Measurements from ENCODE around the gene PJA2.
"Not testable (repeated sequence)": the region's sequence is repeated elsewhere in the genome, so short reads cannot be mapped to it uniquely, and the experiment has no call there.

The PJA2 gene, protein sequence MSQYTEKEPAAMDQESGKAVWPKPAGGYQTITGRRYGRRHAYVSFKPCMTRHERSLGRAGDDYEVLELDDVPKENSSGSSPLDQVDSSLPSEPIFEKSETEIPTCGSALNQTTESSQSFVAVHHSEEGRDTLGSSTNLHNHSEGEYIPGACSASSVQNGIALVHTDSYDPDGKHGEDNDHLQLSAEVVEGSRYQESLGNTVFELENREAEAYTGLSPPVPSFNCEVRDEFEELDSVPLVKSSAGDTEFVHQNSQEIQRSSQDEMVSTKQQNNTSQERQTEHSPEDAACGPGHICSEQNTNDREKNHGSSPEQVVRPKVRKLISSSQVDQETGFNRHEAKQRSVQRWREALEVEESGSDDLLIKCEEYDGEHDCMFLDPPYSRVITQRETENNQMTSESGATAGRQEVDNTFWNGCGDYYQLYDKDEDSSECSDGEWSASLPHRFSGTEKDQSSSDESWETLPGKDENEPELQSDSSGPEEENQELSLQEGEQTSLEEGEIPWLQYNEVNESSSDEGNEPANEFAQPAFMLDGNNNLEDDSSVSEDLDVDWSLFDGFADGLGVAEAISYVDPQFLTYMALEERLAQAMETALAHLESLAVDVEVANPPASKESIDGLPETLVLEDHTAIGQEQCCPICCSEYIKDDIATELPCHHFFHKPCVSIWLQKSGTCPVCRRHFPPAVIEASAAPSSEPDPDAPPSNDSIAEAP

DNA sequence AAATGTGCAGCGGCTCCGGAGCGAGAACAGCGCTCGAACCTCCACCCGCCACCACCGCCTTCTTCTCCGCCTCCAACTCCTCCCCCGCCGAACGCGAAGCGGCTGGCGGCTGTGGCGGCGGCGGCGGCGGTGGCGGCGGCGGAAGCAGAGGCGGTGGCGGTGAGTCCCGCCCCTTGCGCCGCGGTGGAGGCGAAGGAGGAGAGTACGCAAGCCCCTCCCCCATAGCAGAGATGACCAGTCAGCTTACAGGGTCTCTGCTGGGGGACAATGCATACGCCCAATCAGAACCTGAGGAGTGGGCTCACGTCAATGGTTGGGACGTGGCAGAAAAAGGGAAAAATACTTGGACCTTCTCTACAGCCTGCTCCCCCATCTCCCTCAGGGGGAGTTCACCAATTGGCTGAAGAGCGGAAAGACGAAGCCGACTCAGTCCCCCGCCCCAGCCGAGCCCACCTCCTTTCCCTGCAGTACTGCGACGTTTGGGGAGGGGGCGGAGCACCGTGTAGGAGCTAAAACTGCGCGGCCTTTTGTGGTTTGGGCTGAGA lies at the start of gene PJA2:
PJA2 (minus strand) TSS at position 131 of the 545 bp plus-strand sequence. CDS start 26,541 bp downstream, outside the sequence.
- DNase-seq: peak; percentile 99

DNA sequence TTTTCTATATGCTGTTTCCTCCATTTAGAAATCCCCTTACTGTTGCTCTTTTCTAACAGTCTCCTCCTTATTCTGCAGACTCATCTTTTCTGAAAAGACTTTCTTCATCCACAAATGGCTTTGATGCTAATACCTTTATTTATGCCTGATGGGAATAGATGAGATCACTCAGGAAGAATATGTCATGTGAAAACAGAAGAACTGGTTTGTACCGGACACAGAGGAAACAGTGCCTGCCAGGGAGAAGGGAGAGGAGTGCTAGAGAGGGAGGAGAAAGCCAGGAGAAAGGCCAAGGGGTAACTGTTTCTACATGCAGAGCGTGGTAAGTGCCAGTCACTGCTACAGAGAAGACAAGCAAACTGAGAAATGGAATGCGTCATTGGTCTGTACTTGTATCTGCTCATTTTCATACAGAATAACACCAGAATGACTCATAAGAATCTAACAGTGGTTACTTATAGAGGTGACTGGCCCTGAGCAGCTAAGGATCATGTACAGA lies 45.9 kb upstream of the PJA2 start:
- DNase-seq: peak; percentile 81

DNA sequence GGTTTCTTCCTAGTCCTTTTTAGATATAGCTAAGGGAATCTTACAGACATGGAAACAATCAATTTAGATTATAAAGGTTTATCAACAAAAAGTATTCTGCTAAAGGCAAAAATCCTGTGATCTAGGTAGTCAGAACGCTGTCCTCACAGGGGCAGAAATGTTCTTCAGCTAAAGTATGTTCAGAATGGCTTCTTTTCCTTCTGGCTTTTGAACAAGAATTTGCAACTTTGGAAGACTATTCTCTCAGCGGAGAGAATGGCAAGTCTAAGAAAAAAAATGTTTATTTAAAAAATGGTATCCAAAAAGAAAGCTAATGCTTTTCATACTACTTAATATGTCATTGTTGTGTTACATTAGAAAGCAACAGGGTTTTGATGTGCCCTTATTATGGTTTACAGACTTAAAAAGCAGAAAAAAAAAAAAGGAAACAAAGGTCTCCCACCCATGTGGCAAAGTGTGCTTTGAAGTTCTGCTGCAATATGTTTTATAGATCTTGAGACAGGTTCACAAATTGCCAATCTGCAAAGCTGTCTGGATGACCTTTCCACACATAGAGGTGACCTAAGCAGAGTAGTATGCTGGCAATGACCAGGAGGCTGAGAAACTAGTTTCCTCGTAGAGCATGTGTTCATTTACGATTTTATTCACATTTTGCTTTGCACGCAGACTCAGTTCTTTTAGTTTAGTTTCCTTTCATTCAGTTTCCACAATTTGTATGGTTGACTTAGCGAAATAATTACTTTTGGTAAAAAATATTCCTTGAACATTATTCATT lies 45.1 kb upstream of the PJA2 start:
- no peak for DNase-seq

DNA sequence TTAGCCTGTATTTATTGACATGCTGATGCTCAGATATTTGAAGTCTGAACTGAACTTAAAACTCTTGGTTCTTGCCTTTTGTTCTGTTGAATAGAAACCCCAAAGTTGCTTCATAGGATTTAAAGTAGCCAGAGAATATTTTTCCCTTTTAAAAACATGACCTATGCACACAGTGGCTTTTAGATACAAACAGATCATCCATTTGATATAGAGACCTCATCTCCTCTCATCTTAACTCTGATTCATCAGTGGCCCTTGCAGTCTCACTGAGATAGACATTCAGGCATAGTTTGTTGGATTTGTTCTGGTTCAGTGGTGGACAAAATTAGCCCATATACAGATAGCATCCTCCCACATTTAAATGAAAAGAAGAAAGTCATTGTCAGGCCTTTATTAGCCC lies 43.5 kb upstream of the PJA2 start:
- no peak for DNase-seq

DNA sequence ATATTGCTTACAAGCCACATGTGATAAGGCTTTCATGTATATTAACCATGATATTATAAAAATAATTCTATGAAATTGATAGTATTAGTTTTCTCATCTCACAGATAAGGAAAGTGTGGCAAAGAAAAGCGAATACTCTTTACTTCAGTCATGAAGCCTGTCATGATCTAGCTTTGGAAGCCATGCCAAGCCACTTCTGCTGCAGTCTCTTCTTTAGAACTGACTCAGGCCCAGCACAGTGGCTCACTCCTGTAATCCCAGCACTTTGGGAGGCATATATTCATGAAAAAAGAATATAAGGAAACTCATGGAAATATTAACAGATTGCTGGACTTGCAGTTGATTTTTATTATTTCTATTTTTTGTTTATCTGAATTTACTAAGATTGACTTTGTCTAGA lies 42.9 kb upstream of the PJA2 start:
- DNase-seq: no peak

DNA sequence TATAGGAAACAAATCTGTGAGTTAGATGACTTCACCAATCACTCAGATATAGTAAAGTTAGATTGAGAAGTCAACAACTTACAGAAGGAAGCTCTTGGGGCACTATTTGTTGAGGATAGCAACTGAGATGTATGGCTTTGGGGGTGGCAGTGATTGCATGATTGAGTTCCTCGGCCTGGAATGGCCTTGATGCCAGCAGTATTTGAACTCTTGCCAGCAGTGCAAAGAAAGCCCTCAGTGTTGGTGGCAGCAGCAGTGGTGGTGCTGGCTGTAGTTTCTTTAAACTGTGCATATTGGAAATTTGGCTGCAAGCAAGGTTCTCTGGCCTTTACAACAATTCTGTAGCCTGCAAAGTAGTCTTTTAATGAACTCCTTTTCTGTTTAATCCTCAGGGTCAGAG lies 41.4 kb upstream of the PJA2 start:
- no peak for DNase-seq

DNA sequence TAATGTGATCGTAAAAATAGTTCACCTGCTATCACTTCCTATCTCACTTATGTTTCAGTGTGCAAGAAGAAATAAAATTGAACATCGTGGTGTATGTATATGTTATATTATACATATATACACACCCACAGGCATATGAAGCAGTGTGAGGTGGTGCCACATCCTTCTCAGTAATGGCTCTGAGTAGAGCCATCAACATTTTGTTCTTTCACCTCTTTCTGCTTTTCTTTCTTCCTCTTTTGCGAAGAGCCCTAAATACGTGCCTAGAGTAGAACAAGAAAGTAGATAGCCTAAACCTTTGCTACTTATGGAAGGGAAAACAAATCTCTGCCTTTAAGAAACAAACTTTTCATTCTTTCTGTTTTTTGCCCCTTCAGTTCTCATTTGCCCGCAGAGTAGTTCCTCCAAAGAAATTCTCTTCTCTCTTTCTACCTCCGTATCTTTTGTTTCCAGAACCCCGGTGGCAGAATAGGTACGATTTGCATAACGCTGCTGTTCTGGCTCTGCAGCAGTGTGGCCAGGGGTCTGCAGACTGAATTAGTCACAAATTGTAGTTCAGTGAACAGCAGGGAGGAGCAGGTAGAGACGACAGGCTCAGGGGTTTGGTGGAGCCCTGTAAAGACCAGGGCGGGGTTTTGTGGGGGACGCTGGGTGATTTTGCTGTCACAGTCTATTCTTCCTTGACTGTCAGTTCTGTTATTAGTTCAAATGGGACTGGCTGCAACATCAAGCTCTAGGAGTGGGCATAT lies 40.5 kb upstream of the PJA2 start:
- DNase-seq: no peak

DNA sequence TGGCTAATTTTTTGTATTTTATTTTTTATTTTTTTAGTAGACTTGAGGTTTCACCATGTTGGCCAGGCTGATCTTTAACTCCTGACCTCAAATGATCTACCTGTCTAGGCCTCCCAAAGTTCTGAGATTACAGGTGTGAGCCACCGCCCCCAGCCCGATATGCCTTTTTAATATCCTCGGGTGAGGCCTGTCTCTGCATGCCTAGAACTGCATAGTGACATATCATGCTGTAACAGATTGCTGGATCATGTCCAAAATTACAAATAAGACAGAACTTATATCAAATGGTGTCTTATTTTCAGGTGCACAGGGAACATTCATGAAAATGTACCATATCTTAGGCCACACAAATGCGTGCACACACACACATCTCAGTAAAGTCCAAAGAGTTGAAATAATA lies 39.1 kb upstream of the PJA2 start:
- DNase-seq: no peak

DNA sequence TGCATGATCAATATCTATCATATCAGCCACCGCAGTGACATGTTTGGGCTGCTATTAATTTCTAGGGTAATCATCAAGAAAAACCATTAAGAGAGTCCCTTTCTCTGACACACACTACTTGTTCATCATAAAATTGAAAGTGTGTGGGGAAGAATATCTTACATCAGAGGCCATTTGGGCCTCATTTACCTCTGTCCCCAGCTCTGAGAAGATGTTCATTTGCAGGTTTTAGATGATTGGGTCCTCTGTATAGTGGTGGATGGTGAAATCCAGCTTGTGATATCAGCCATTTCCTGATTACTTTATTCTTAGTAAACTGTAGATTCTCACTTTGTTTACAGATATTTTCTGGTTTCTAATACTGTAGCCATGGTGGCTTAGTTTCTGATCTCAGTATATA lies 29.8 kb upstream of the PJA2 start:
- DNase-seq: no peak

DNA sequence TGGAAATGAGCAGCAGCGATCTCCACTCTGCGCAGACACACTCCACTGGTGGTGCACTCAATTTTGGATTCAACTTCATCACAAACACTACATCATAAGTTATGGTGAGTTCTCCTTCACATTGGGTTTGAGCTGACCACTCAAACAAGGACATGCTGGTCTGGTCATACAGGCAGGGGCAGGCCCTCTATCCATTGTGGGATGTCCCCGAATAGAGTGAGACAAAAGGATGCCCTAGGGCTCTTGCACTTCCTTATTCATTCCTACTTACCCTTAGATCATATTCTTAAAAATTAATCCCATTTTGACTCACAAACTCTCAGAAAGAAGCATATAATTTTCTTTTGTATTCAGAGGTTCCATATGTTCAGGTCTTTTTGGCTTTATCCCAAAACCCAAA lies 16.3 kb upstream of the PJA2 start:
- no peak for DNase-seq

DNA sequence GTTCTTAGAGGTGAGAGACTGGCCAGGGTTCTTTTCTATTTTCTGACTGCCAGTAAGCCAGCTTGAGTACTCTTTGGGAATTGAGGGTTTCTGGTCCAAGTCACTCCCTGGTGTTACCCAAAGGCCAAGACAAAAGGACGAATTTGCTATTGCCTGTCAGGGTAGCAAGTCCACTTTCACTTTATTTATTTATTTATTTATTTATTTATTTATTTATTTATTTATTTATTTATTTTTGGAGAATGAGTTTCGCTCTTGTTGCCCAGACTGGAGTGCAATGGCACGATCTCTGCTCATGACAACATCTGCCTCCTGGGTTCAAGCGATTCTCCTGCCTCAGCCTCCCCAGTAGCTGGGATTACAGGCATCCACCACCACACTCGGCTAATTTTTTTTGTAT lies 15.7 kb upstream of the PJA2 start:
- not testable (repeated sequence) for DNase-seq

DNA sequence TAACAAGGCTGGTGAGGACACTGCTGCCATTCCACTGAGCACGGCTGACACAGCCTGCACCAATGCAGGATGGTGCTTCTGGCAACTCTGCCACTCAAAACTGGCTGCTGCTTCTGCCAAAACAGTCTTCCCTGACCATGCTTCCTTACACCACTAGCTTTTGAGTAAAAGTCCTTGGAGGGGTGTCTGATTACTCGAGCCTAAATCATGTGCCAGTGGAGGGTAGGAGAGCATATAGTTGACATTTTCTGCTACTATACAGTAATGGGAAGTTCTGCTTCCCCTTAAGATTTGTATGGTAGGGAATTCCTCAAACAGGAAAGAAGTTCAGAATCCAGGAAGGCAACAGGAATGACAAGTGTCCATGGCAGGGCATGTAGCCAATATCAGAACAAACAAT lies 12.2 kb upstream of the PJA2 start:
- DNase-seq: no peak

DNA sequence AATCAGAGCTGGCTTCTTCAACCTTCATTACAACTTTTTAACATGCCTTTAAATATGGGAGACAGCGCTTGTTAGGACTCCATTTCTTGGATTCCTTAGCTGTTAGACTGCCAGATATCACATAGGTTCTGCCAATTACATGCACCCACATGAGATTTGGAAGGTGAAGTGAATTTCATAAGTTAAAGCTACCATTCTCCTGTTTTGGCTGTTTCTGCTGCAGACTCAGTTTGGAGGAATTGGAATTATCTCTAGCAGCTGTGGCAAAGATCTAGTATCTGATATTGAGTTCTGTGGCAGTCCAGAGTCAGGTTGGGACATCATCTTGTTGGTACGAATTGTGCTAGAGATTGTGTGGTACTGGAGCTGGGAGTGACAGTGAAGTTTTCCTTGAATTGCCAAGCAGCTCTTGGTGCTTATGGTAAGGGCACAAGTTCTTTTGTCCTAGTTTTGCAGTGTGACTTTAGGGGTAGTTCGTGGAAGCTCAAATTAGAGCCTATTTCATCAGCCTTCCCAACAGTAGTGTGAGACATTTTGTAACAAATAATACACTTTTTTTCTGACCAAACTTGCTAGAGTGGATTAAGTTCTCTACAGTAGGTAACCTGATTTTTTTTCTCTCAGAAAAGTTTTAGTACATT lies 9.1 kb upstream of the PJA2 start:
- DNase-seq: no peak

DNA sequence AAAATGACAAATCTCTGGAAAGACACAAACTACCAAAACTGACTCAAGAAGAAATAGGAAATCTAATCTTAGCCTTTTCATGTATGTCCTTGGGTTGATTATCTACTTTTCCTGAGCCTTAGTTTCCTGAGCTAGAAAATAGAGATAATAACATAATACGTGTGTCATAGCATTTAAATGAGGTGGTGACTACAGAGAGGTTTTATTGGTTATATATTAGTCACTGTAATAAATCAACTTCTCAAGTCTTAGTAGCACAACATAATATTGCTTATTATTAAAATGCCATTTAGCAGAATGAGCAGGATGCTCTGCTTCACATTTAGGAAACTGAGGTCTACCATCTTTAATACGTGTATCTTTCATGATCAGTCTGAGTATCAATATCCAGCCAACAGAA lies 7.1 kb upstream of the PJA2 start:
- no peak for DNase-seq

DNA sequence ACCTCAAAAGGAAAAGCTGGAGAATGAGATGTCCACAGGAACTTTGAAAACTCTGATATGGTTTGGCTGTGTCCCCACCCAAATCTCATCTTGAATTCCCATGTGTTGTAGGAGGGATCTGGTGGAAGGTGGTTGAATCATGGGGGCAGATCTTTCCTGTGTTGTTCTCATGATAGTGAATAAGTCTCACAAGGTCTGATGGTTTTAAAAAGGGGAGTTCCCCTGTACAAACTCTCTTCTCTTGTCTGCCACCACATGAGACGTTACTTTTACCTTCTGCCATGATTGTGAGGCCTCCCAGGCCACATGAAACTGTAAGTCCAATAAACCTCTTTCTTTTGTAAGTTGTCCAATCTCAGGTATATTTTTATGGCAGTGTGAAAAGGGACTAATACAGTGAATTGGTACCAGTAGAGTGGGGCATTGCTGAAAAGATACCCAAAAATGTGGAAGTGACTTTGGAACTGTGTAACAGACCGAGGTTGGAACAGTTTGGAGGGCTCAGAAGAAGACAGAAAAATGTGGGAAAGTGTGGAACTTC lies 4.2 kb upstream of the PJA2 start:
- DNase-seq: not testable (repeated sequence)

DNA sequence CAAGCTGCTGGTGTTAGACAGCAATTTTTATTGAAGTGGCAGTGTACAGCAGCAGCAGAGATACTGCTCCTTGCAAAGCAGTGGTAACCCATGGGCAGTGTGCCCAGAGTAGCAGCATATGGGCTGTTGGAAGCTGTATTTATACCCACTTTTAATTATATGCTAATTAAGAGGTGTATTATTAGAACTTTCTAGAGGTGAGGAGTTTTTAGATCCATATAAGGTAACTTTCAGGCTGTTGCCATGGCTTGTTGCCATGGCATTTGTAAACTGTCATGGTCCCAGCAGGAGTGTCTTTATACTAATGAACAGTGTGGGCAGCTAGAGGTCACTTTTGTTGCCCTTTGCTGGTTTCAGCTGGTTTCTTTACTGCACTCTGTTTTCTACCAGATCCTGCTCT lies 3.7 kb upstream of the PJA2 start:
- DNase-seq: no peak

DNA sequence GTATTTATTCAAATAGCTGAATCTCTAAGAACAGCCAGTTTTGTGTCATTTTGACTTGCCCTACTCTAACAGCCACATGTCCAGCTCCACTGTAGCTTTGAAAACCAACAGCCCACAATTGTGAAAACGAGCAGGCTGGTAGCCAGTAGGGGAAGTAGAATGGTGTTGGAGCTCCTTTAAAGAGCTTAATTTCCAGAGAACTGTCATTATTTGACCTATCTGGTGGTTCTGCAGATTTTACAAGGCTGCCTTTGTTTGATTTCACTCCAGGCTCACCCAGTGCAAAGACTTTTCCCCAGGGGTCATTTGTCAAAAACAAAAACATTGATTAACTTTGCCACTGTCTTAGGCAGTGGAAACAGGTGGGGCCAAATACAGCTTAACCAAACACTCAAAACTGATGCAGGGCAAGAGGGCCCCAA lies 3.2 kb upstream of the PJA2 start:
- no peak for DNase-seq

DNA sequence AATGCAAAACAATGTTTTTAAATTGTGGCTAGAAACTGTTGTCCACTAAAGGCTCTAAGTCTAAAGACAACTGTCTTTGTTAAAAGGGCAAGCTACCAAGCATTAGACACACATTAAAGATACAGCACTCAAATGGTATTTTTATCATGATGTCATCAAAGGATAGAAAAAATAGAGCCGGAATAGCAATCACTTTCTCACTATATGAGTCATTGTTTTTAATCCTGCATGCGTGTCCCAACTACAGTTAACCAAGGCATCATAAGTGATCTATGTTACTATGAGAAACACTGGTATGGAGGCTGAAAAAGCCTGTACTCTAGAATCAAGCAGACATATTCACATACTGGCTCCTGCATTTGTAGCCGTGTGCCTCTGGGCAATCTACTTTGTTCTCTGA lies 1.9 kb upstream of the PJA2 start:
- DNase-seq: peak; percentile 44

DNA sequence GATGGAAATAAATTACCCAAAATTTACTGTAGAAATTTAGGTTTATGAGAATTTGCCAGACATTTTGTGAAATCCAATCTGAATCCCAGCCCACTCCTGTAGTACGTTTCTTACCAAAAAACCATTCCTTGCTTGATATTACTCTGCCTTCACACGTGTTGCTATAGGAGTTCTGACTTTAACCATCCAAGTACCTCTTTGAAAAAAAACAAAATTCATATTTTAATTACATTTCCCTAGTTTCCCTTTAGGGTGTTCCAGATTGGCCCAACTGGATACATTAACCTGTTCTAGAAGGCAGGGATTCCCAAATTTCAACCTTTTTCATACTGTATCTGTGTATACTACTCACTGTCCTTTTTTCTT lies 1.4 kb upstream of the PJA2 start:
- no peak for DNase-seq

DNA sequence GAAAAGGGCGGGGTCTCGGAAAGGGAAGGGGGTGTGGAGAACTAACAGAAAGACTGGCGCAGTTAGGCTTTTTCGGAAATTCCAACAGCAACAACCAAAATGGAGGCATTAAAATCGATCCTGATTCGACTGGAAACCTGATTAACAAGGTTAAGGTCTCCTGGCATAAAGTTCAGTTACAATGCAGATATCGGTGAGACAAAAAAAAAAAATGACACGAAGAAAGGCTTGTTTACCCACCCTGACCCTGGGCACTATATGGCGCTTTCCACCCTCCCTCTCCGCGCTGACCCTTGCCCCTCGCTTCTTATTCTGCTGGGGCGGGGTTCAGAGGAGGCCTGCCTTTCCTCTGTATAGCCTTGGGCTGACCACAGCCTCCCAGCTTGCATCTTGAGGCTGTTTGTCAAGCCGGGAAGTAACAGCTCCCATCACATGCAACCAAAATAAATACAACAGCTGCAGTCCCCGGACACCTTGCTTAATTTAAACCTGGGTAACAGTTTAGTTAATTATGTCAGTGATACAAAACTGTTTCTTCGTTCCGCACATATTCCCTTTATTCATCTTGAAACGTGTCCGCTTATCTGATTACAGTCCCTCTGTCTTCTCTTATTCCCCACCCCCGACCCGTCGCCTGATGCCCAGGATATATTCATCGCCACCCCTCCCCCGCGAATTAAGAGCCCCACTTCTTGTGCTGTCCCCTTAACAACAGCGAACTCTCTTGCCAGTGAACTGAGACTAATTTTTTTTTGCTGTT lies 795 bp upstream of the PJA2 start:
- DNase-seq: peak; percentile 57
